GM18519 (cell line): ENCODE measurements around the gene UGGT1.
"Not testable (repeated sequence)": the region's sequence is repeated elsewhere in the genome, so short reads cannot be mapped to it uniquely, and the experiment has no call there.

Source experiments
- ATAC-seq: cut with Tn5 transposase; IDR thresholded peaks from one replicate; pipeline ENCODE4 v1.9.1; 2021; ENCODE audit warnings: mild to moderate bottlenecking, moderate library complexity; ENCODE audit not compliant: unreplicated experiment, low FRiP score

UGGT1 gene

DNA sequence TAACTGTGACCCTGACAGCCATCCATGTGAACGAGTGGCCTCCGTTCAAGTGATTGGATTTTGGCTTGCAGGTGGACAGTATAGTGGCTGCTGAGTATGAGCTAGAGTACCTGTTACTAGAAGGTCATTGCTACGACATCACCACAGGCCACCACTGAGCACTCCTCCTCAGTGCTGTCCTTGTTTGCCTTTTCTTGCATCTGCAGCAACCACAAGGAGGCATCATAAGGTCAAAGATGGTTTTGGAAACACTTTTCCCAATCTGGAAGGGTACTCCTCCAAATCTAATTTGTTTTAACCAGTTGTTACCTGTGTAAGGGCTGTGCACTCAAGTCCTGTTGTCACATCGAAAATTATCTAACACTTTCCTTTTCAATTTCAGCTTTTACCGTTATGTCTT, 81.2 kb downstream of the UGGT1 start:
- ATAC-seq = no peak

- not testable (repeated sequence) for ATAC-seq
Observed at GRCh38 chr2:128174067-128174466, 83.1 kb downstream of the UGGT1 start.

DNA sequence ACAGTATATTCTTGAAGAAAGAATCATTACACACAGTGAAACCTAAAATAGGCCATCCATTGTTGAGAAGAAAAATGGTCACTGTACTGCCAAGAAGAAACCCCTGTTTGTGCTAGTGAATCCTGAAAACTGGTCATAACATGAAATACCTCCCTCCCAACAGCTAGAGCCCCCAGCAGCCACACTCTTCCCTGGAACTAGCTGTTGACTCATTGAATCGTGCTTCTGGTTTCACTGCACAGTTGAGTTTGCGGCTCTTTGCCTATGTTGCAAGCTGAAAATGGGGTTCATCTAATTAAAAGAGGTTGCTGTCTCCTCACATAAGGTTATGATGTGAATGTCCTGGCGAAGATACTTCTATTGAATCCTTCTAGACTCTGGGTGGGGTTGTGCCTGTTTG, 86.3 kb downstream of the UGGT1 start:
- no peak for ATAC-seq

GRCh38 chr2:128178149-128178649, 87.2 kb downstream of the UGGT1 start:
- ATAC-seq = no peak

GRCh38 chr2:128178650-128179460, 87.9 kb downstream of the UGGT1 start:
- no peak for ATAC-seq

- ATAC-seq = no peak
Observed at GRCh38 chr2:128179461-128179755, 88.4 kb downstream of the UGGT1 start.

DNA sequence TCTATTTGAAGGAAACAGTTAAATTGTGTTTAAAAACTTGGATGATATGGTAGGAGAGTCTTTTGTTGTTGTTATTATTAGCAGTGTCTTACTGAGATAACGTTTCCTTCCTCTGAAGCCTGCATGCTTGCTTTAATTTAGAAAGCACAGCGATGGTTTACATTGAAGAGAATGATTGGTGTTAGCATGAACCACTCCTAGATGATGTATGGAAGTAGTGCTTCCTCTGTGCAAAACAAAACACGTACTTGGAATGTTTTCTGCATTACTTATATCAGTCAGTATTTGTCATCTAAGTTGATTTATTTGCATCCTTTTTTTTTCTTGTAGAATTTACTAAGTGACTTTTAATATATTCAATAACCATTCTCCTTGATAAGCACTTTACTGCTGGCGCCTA, 89.0 kb downstream of the UGGT1 start:
- no peak for ATAC-seq

DNA sequence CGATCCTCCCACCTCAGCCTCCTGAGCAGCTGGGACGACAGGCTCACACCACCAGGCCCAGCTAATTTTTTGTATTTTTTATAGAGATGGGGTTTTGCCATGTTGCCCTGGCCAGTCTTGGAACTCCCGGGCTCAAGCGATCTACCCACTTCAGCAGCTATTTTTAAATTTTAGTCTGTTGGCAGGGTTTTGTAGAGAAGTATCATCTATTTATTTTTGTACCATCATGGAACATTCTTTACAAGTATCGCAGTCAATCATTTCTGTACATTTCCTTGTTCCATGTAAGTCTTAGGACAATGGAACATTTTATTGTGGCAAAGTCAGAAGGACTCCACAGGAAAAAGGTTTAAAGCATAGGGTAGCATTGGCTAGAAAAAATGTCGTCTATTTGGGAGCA, 94.6 kb downstream of the UGGT1 start:
- no peak for ATAC-seq

DNA sequence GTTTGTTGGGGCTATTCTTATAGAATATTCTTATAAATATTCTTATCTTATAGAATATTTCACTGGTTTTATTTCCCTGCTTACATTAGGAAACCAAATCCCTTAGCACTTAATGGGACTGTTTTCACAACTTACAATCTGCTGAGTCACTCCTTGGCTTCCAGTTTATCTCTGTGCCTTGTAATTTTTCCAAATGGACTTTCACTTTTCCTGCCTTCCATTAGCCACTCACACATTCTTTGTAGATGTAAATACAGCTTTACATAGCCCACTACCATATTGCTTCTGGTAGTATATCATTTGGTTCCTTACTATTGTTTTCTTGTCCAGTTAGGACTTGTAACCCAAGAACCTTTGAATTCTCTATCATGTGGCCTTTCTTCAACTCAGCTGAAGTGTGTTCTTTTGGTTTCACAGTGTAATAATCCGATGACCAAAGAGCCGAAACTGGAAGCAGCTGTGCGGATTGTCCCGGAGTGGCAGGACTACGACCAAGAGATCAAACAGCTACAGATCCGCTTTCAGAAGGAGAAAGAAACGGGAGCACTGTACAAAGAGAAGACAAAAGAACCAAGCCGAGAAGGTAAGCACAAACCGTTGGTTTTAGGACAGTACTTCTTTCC, 96.1 kb downstream of the UGGT1 start:
- no peak for ATAC-seq

- ATAC-seq = no peak
Observed at GRCh38 chr2:128195435-128195984, 104.5 kb downstream of the UGGT1 start.

- ATAC-seq = no peak
Observed at GRCh38 chr2:128196026-128196425, 105.0 kb downstream of the UGGT1 start.

- ATAC-seq = peak; percentile 69
Observed at GRCh38 chr2:128196471-128196931, 105.5 kb downstream of the UGGT1 start.

- no peak for ATAC-seq
Observed at GRCh38 chr2:128197059-128197458, 106.1 kb downstream of the UGGT1 start.

DNA sequence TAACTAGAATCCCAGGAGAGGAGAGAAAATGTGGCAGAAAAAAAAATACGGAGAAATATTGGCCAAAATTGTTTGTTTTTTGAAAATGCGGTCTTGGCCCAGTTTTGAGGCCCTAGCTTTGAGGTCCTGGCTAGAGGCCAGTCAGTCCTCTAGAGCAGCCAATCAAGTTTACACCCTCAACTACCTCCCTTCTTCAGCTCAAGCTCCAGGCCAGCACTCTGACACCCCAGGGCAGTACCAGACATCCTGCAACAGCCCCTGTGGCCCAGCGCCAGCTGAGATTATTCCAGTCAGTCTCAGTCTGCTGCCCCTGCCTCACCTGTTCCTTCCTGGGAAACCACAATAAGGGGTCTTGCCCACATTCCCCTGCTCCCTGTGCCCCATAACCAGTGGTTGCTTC, 107.7 kb downstream of the UGGT1 start:
- ATAC-seq = no peak

- no peak for ATAC-seq
Observed at GRCh38 chr2:128199141-128199540, 108.1 kb downstream of the UGGT1 start.

DNA sequence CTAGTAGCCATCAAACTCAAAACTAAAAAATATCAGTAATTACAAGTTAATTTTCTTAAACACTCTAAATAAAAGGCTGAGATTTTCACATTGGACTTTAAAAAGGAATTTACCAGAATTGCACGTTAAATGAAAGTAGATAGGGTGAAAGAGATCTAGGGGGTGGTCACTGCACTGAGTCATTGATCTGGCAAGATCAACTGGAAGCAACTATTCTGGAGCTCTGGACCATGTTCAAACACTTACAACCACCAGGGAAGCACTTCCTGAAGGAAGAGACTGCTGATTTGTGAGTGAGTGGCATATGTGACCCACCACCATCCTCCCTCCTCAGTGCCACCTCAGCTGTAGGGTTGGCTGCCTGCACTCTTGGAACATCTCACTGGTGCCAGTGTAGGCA, 111.8 kb downstream of the UGGT1 start:
- ATAC-seq = no peak

DNA sequence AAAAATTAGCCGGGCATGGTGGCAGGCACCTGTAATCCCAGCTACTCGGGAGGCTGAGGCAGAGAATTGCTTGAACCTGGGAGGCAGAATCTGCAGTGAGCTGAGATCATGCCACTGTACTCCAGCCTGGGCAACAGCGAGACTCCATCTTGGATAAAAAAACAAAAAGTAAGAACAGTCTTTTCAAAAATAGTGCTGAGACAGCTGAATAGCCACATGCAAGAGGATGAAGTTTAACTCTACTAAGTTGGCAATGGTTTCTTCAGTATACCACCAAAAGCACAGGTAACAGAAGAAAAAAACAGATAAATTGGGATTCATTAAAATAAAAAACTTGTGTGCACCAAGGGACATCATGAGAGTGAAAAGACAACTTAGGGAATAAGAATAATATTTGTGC, 115.2 kb downstream of the UGGT1 start:
- no peak for ATAC-seq

- no peak for ATAC-seq
Observed at GRCh38 chr2:128208023-128208422, 117.0 kb downstream of the UGGT1 start.

DNA sequence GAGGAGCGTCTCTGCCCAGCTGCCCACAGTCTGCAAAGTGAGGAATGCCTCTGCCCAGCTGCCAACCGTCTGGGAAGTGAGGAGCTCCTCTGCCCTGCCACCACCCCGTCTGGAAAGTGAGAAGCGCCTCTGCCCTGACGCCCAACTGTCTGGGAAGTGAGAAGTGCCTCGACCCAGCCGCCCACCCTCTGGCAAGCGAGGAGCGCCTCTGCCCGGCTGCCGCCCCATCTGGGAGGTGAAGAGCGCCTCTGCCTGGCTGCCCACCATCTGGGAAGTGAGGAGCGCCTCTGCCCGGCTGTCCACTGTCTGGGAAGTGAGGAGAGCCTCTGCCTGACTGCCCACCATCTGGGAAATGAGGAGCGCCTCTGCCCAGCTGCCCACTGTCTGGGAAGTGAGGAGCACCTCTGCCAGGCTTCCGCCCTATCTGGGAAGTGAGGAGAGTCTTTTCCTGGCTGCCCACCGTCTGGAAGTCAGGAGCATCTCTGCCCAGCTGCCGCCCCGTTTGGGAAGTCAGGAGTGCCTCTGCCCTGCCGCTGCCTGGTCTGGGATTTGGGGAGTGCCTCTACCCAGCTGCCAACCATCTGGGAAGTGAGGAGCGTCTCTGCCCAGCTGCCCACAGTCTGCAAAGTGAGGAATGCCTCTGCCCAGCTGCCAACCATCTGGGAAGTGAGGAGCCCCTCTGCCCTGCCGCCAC, 117.8 kb downstream of the UGGT1 start:
- not testable (repeated sequence) for ATAC-seq

GRCh38 chr2:128214251-128214650, 123.3 kb downstream of the UGGT1 start:
- ATAC-seq = no peak

GRCh38 chr2:128214866-128215460, 124.0 kb downstream of the UGGT1 start:
- no peak for ATAC-seq
